Bronchial epithelial cell (primary cell): Measurements from ENCODE around the gene MIER1. TPM values are rescaled to one million over a fixed set of nuclear protein-coding genes. Genes with fewer than 3 reads are reported as not detected.

Experiments
- DNase-seq: peaks from one replicate; pipeline ENCODE4 v3.0.0-alpha.2; 2010; ENCODE audit warnings: low read depth
- FAIRE-seq: peaks from 2 replicates; lab custom pipeline; 2011; peaks lifted over from hg19 to GRCh38; lab: Jason Lieb, UNC
- H3K27me3 ChIP-seq: 2 replicates; pipeline ENCODE4 v1.5.1; 2011; ENCODE audit warnings: low read length; ENCODE audit not compliant: control insufficient read depth, insufficient read depth
- H3K36me3 ChIP-seq: 2 replicates; pipeline ENCODE4 v1.5.1; 2011; ENCODE audit warnings: low read length; ENCODE audit not compliant: control insufficient read depth, insufficient read depth
- H3K4me3 ChIP-seq: 2 replicates; pipeline ENCODE4 v1.5.1; 2011; ENCODE audit warnings: mild to moderate bottlenecking, low read depth, low read length, control low read depth
- CTCF ChIP-seq: IDR thresholded peaks from 2 replicates; pipeline ENCODE4 v1.5.1; 2011; ENCODE audit warnings: mild to moderate bottlenecking, moderate library complexity, low read length, control low read depth, inconsistent platforms; ENCODE audit not compliant: insufficient read depth, severe bottlenecking
- total RNA-seq: library from RNA; depleted of rRNA; stranded (reverse); fragments of >200 nt; gene quantifications from 2 replicates; pipeline ENCODE4 v1.2.1, GENCODE V29; 2014

Gene MIER1
- total RNA-seq, 1 donor from 2014 or later, result 16.8 TPM

- Histone ChIP-seq H3K27me3 (no peaks in the 10 kb centered on the region), H3K36me3 (peaks cover 6% of the 10 kb centered on the region), H3K4me3 (no peak overlapping the region)
- FAIRE-seq (no peak), DNase-seq (no peak)
- TF ChIP-seq CTCF, result no peak
These were observed 61.0 kb downstream of the MIER1 start for GRCh38 chr1:66985835-66986234.

DNA sequence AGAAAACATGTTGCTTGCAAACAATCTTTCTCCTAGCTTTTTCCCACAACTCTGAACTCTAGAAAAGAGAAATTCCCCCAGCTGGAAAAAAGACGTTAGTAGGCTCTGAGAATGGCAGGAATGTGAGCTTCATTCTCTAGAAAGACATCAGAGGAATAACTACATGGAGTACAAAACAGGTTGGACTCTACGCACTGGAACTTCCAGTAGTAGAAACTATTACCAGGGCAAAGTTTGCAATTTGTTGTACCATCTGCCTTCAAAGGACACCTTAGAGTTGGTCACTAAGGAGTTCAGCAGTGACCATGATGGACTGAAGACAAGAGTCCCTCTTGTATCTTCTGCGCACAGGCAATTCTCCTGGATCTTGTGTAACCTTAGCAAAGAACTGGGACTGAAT lies 68.3 kb downstream of the MIER1 start:
- H3K36me3 ChIP-seq, result no peaks in the 10 kb centered on the region
- no peak for DNase-seq
- no peak overlapping the region for H3K4me3 ChIP-seq
- FAIRE-seq, result no peak
- no peaks in the 10 kb centered on the region for H3K27me3 ChIP-seq
- TF ChIP-seq CTCF, result no peak

DNA sequence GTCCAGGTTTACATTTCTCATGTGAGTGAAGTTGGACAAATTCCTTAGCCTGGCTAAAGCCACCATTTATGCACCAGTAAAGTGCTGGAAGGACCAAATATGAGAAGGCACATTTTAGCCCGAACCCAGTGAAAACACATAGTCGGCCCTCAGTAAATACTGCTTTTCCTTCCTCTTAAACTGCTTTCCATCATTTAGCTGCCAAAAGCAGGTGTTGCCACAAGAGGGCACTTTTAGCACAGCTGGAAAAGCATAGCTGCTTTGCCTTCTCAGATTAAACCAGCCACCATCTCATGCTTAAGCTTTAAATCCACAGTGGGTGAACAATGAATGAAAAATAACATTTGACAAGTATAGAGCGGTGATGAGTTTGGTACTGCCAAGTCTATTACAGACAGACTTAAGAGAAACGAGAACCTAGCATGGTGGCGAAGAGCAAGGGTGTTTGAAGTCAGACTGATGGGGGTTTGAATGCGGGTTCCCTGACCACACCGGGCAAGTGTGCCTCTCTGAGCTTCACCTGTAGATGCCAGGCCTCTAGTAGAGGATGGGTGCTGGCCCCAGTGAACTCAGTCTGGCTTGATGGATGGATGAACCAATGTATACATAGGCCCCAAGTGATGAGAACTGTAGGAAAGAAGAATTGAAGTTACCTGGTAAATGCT lies 71.4 kb downstream of the MIER1 start:
- peak; percentile 73 for TF ChIP-seq CTCF
- Histone ChIP-seq H3K36me3 (no peaks in the 10 kb centered on the region), H3K4me3 (no peak overlapping the region), H3K27me3 (no peaks in the 10 kb centered on the region)
- DNase-seq (peak; percentile 63), FAIRE-seq (no peak)

DNA sequence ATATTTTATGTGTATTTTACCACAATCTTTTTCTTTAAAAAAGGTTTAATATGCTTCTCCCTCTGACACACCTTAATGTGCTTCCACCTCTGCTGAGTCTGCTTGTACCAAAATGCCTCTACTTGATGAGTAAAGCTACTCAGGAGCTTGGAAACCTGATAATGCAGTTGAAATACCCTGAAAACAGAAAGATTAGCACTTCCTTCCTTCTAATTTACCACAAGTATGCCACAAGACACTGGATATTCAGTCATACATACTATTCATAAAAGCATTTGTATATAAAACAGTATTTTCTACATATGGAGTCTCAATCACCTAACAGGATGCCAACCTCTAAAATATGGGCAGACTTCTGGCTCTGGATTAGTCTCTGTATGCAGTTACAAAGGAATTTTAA lies 74.2 kb downstream of the MIER1 start:
- no peak for TF ChIP-seq CTCF
- H3K27me3 ChIP-seq, result no peaks in the 10 kb centered on the region
- peaks cover 4% of the 10 kb centered on the region for H3K36me3 ChIP-seq
- FAIRE-seq, result no peak
- H3K4me3 ChIP-seq, result no peak overlapping the region
- DNase-seq, result peak; percentile 47

DNA sequence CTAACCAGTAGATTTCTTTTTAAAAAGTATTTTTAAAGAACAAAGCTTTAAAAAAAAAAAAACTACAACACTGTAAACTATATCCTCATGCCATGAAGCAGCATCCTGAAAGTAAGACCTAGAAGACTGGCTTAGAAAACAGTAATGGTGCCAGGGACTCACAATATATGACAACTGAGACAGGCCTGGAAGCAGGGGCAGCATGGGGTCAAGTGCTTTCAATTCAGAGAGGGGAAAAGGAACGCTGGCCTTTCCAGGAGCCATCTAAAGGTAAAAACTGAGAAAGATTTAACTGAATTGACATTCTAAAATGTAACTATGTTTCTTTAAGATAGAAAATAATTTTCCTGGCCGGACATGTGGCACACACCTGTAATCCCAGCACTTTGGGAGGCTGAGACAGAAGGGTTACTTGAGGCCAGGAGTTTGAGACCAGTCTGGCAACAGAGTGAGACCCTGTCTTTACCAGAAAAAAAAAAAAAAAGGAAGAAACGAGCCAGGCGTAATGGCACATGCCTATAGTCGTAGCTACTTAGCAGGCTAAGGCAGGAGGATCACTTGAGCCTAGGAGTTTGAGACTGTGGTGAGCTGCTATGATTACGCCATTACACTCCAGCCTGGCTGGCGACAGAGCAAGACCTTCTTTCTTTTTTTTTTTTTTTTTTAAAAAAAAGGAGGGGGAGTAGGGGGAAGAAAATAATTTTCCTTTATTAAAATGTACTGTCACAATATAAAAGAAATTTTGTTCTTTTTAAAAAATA lies 75.0 kb downstream of the MIER1 start:
- no peak for TF ChIP-seq CTCF
- Histone ChIP-seq H3K4me3 (no peak overlapping the region), H3K36me3 (peaks cover 6% of the 10 kb centered on the region), H3K27me3 (no peaks in the 10 kb centered on the region)
- no peak for FAIRE-seq
- no peak for DNase-seq
